PC-9 (cell line): ENCODE data around the gene ANO7. TPM values are rescaled to one million over a fixed set of nuclear protein-coding genes. Genes with fewer than 3 reads are reported as not detected.

Experiments
- BruUV-seq: library from RNA; stranded (reverse); fragments of 400-500 nt; replicated peaks from 2 replicates; lab custom pipeline; 2021; lab: Mats Ljungman, UMichigan
- CTCF ChIA-PET: fragments of 300-600 bp; sonication (Branson Sonifier 250); formaldehyde crosslinking; loops from one replicate; lab custom pipeline; 2022; ENCODE audit warnings: antibody characterized with exemption; lab: Charles Lee
- POLR2A ChIA-PET: fragments of 300-600 bp; sonication (Branson Sonifier 250); formaldehyde crosslinking; loops from one replicate; lab custom pipeline; 2022; ENCODE audit warnings: antibody characterized with exemption; ENCODE audit not compliant: unreplicated experiment; lab: Charles Lee
- DNase-seq, 2 experiments: peaks; one replicate each; pipeline versions ENCODE4 v3.0.0 to v3.0.0-alpha.2; 2015 to 2022; ENCODE audit warnings: mixed read lengths in 1 of 2
- H2AFZ ChIP-seq: fragments of 200-600 bp; sonication (generic); 2 replicates; pipeline ENCODE4 v1.8.1; 2017; ENCODE audit warnings: antibody characterized with exemption
- H3F3A ChIP-seq: fragments of 200-600 bp; sonication (generic); 2 replicates; pipeline ENCODE4 v1.8.1; 2017; ENCODE audit warnings: antibody characterized with exemption, mild to moderate bottlenecking, low read depth; ENCODE audit not compliant: insufficient read depth
- H3K27ac ChIP-seq: fragments of 200-600 bp; sonication (generic); 2 replicates; pipeline ENCODE4 v1.6.1; 2016; ENCODE audit warnings: mixed run types
- H3K27me3 ChIP-seq: fragments of 200-600 bp; sonication (generic); 2 replicates; pipeline ENCODE4 v1.6.1; 2016; ENCODE audit warnings: low read depth, mixed run types; ENCODE audit not compliant: insufficient read depth
- H3K36me3 ChIP-seq: fragments of 200-600 bp; sonication (generic); 2 replicates; pipeline ENCODE4 v1.6.1; 2016; ENCODE audit warnings: low read depth, mixed run types
- H3K4me1 ChIP-seq: fragments of 200-600 bp; sonication (generic); replicated peaks from 2 replicates; pipeline ENCODE4 v1.6.1; 2016; ENCODE audit warnings: mixed run types; ENCODE audit not compliant: insufficient read depth
- H3K4me2 ChIP-seq: fragments of 200-600 bp; sonication (generic); 2 replicates; pipeline ENCODE4 v1.6.1; 2017; ENCODE audit warnings: mixed run types
- H3K4me3 ChIP-seq: fragments of 200-600 bp; sonication (generic); 2 replicates; pipeline ENCODE4 v1.6.1; 2016; ENCODE audit warnings: mixed run types
- H3K79me2 ChIP-seq: fragments of 200-600 bp; sonication (generic); 2 replicates; pipeline ENCODE4 v1.6.1; 2017; ENCODE audit warnings: low read depth, mixed run types
- H3K9me2 ChIP-seq: fragments of 200-600 bp; sonication (generic); 2 replicates; pipeline ENCODE4 v1.8.1; 2017; ENCODE audit warnings: mild to moderate bottlenecking; ENCODE audit not compliant: insufficient read depth
- H3K9me3 ChIP-seq: fragments of 200-600 bp; sonication (generic); 2 replicates; pipeline ENCODE4 v1.8.1; 2016; ENCODE audit warnings: low read depth; ENCODE audit not compliant: insufficient read depth
- H4K20me1 ChIP-seq: fragments of 200-600 bp; sonication (generic); 2 replicates; pipeline ENCODE4 v1.8.1; 2017; ENCODE audit not compliant: insufficient read depth
- EZH2 ChIP-seq: fragments of 200-600 bp; sonication (generic); IDR thresholded peaks from 2 replicates; pipeline ENCODE4 v1.8.0; 2017; ENCODE audit warnings: antibody characterized with exemption, low read depth
- intact Hi-C: fragments of 100-400 bp; cut with micrococcal nuclease; formaldehyde crosslinking; loops from one replicate; pipeline ENCODE4 v1.10.0; 2022; ENCODE audit not compliant: unreplicated experiment
- total RNA-seq: library from RNA; stranded (reverse); gene quantifications from 2 replicates; pipeline ENCODE4 v1.2.3, GENCODE V29; 2021
- TF ChIP-seq, protein P1 (sequence below): fragments of 200-600 bp; sonication (generic); conservative IDR thresholded peaks from 2 replicates; pipeline ENCODE4 v1.6.1; 2017; ENCODE audit warnings: mixed run types, antibody characterized with exemption, mild to moderate bottlenecking, moderate library complexity

The ANO7 gene
- total RNA-seq, 1 experiment from 2014 or later, result 6.5 TPM

DNA sequence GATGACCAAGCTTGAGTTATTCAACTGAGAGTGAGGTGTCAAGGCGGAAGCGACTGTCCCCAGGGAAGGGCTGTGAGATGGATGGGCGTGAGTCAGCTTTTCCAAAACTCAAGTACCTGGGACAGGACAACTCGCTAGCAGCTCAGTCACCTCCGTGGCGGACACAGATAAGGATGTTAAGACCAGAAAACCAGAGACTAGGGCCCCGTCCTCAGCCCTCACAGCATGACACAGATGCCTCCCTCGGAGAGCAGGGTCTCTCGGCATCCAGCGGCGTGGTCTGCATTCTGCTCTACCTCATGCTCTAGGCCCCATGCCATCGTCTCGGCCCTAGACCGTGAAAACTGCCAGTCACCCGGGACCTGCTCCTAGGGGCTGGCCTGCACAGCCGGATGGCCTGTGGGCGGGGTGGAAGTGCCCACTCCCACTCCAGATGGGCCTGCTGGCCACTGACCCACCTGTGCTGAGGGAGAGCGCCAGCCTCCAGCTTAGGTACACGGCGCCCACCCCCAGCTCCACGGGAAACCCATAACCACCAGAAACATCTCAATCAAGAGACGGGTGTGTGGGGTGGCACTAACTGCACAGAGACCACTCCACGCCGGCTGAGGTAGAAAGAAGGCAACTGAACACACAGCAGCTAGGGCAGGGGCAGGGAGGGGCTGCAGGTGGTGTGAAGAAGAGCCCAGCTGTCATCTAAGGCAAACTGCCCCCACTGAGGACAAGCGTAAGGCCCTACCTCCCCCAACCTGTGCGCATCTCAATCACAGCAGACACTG is 39.8 kb downstream of the ANO7 start:
- POLR2A ChIA-PET, result interaction anchor here (0.6 kb wide), 1 partner anchor 79 kb away, joined by 4 read pairs; the partner anchor contains the start of gene PASK
- H3K9me2 ChIP-seq, result no peaks in the 10 kb centered on the region
- DNase-seq, result no peak
- H2AFZ ChIP-seq, result no peak overlapping the region
- H3K27ac ChIP-seq, result no peak overlapping the region
- no peak overlapping the region for H3K4me2 ChIP-seq
- H3F3A ChIP-seq, result peaks cover 22% of the 10 kb centered on the region; the same call in 1 of the 2 replicates
- H3K4me1 ChIP-seq, result no peaks in the 10 kb centered on the region
- H3K27me3 ChIP-seq, result no peaks in the 10 kb centered on the region
- intact Hi-C loops, result no loop called here
- no peak for TF ChIP-seq EZH2
- TF ChIP-seq, protein P1, sequence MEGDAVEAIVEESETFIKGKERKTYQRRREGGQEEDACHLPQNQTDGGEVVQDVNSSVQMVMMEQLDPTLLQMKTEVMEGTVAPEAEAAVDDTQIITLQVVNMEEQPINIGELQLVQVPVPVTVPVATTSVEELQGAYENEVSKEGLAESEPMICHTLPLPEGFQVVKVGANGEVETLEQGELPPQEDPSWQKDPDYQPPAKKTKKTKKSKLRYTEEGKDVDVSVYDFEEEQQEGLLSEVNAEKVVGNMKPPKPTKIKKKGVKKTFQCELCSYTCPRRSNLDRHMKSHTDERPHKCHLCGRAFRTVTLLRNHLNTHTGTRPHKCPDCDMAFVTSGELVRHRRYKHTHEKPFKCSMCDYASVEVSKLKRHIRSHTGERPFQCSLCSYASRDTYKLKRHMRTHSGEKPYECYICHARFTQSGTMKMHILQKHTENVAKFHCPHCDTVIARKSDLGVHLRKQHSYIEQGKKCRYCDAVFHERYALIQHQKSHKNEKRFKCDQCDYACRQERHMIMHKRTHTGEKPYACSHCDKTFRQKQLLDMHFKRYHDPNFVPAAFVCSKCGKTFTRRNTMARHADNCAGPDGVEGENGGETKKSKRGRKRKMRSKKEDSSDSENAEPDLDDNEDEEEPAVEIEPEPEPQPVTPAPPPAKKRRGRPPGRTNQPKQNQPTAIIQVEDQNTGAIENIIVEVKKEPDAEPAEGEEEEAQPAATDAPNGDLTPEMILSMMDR, result no peak
- H4K20me1 ChIP-seq, result peaks cover 64% of the 10 kb centered on the region
- CTCF ChIA-PET, result no interaction called here
- H3K36me3 ChIP-seq, result peaks cover 14% of the 10 kb centered on the region; the same call in 1 of the 2 replicates
- no peak overlapping the region for H3K4me3 ChIP-seq
- H3K9me3 ChIP-seq, result no peaks in the 10 kb centered on the region
- no peaks in the 10 kb centered on the region for H3K79me2 ChIP-seq
- BruUV-seq, result no TSS peak

DNA sequence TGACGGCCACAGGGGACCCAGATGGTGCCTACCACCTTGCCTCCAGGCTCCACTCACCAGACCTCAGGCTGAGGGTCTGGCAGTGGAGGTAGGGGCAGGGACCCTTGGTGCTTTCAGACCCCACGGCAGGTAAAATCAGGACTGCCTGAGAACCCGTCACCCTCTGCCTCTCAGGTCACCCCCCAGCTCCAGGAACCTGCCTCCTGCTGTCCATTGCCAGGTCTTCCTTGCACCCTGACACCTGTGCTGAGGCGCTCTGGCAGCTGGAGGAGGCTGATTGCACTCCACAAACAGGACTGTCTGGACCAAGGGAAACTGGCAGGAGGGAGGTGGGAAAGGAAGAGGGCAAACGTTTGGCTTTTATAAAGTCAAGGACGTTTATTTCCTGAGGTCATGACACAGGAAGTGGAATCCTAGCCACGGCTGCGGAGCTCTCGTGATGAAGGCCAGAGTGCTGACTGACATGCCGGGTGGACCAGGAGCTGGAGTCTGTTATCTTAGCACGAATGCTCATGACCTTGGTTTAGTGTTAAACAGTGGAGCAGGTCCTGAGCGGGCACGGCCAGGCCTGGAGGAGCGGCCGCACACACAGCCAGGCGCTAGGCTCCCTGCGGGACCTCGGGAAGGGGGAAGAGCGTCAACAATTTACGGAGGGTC is 40.5 kb downstream of the ANO7 start:
- Histone ChIP-seq H3K79me2 (no peaks in the 10 kb centered on the region), H3K27ac (no peak overlapping the region), H4K20me1 (peaks cover 69% of the 10 kb centered on the region), H2AFZ (no peak overlapping the region), H3K9me2 (no peaks in the 10 kb centered on the region), H3K27me3 (no peaks in the 10 kb centered on the region), H3F3A (peaks cover 22% of the 10 kb centered on the region; the same call in 1 of the 2 replicates), H3K4me2 (no peak overlapping the region), H3K36me3 (peaks cover 14% of the 10 kb centered on the region; the same call in 1 of the 2 replicates), H3K9me3 (no peaks in the 10 kb centered on the region), H3K4me3 (no peak overlapping the region), H3K4me1 (no peaks in the 10 kb centered on the region)
- ChIA-PET POLR2A (interaction anchor here (0.5 kb wide), 1 partner anchor 449 kb away, joined by 6 read pairs; no protein-coding TSS in a partner anchor), CTCF (no interaction called here)
- intact Hi-C loops, result no loop called here
- no peak for TF ChIP-seq EZH2
- TF ChIP-seq, protein P1, result no peak
- DNase-seq, result no peak
- no TSS peak for BruUV-seq

DNA sequence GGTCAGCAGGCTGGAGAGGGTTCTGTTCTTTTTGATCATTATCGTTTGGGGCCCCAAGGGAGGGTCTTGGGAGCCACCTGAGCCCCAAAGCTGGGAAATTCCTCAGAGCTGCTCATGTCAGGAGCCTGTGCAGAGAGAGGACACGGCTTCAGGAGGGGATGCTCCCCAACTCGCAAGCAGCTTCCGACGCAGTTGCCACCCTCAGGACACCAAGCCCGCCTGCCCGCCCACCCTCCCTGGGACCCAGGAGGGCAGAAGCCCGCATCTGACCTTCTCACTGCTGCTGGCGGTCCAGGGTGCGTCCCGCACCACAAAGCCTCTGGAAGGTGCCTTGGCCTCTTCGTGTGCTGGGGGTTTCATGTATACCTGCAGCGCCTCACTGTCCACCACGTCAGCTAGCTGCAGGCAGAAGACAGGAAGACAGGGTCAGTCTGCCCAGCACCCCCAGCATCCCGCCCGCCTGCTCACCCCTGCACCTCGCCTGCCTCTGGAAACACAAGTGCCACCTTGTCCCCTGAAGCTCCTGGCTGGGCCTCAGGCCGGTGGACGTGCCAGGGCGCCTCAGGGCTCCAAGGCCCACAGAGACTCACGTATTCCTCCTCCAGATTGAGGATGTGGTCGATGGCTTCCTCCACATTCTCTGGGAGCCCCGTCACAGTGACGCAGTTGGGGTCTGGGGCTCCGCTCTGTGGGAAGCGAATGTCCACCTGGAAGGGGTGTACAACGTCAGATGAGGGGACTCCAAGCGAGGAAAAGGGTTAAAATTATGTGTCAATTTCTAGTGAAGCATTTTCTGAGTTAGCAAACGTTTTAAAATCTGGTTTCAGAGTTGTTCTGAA is 41.3 kb downstream of the ANO7 start:
- Histone ChIP-seq H3K27me3 (no peaks in the 10 kb centered on the region), H3K9me2 (no peaks in the 10 kb centered on the region), H3K79me2 (no peaks in the 10 kb centered on the region), H3K9me3 (no peaks in the 10 kb centered on the region), H2AFZ (no peak overlapping the region), H3K4me1 (no peaks in the 10 kb centered on the region), H3K27ac (no peak overlapping the region), H3K4me2 (no peak overlapping the region), H3K4me3 (no peak overlapping the region), H3K36me3 (peaks cover 19% of the 10 kb centered on the region), H4K20me1 (peaks cover 67% of the 10 kb centered on the region), H3F3A (peaks cover 21% of the 10 kb centered on the region; the same call in 1 of the 2 replicates)
- no peak for TF ChIP-seq EZH2
- TF ChIP-seq, protein P1, result no peak
- ChIA-PET CTCF (no interaction called here), POLR2A (interaction anchor here (0.5 kb wide), 1 partner anchor 449 kb away, joined by 6 read pairs; no protein-coding TSS in a partner anchor)
- no peak for DNase-seq
- intact Hi-C loops, result no loop called here
- BruUV-seq, result TSS peak; percentile 69
